SU-DHL-6 (cell line): ENCODE results near the gene CIB4.

Experiments used
- H2AFZ ChIP-seq: fragments of 200-600 bp; sonication (generic); 2 replicates; pipeline ENCODE4 v1.6.1; 2014; ENCODE audit warnings: low read depth, mild to moderate bottlenecking, moderate library complexity, mixed read lengths, antibody characterized with exemption, low read length; ENCODE audit not compliant: severe bottlenecking
- H3F3A ChIP-seq: fragments of 200-600 bp; shearing (Covaris generic); 2 replicates; pipeline ENCODE4 v1.6.0; 2016; ENCODE audit warnings: antibody characterized with exemption, mild to moderate bottlenecking; ENCODE audit not compliant: insufficient read depth
- H3K27ac ChIP-seq: fragments of 200-600 bp; sonication (generic); 2 replicates; pipeline ENCODE4 v1.5.1; 2016; ENCODE audit warnings: low read depth, mild to moderate bottlenecking, low read length, moderate library complexity, mixed read lengths
- H3K27me3 ChIP-seq: fragments of 200-600 bp; sonication (generic), shearing (Covaris generic); 2 replicates; pipeline ENCODE4 v1.6.0; 2014; ENCODE audit warnings: mild to moderate bottlenecking, low read length
- H3K36me3 ChIP-seq: fragments of 200-600 bp; sonication (generic); 2 replicates; pipeline ENCODE4 v1.6.1; 2014; ENCODE audit warnings: mild to moderate bottlenecking, low read length, mixed read lengths
- H3K4me2 ChIP-seq: fragments of 300-600, 200-600 bp; shearing (Covaris generic), sonication (generic); 2 replicates; pipeline ENCODE4 v1.6.0; 2014; ENCODE audit warnings: low read length, low read depth, mild to moderate bottlenecking; ENCODE audit not compliant: poor library complexity, severe bottlenecking
- H3K4me3 ChIP-seq: fragments of 200-600 bp; sonication (generic); 2 replicates; pipeline ENCODE4 v1.5.1; 2014; ENCODE audit warnings: antibody characterized with exemption, low read length, mild to moderate bottlenecking, mixed read lengths; ENCODE audit not compliant: insufficient read depth, poor library complexity, severe bottlenecking
- H3K79me2 ChIP-seq: fragments of 200-600 bp; sonication (generic); 2 replicates; pipeline ENCODE4 v1.6.1; 2014; ENCODE audit warnings: mild to moderate bottlenecking, low read length, moderate library complexity; ENCODE audit not compliant: insufficient read depth
- H3K9ac ChIP-seq: fragments of 200-600 bp; sonication (generic); 2 replicates; pipeline ENCODE4 v1.7.0; 2014; ENCODE audit warnings: mild to moderate bottlenecking, low read length
- H3K9me2 ChIP-seq: fragments of 200-600 bp; sonication (generic); replicated peaks from 2 replicates; pipeline ENCODE4 v1.6.1; 2014; ENCODE audit warnings: low read length; ENCODE audit not compliant: insufficient read depth
- H3K9me3 ChIP-seq: fragments of 200-600 bp; sonication (generic); 2 replicates; pipeline ENCODE4 v1.6.1; 2014; ENCODE audit warnings: low read length, mixed read lengths; ENCODE audit not compliant: insufficient read depth
- H4K20me1 ChIP-seq: fragments of 200-600 bp; sonication (generic); 2 replicates; pipeline ENCODE4 v1.6.1; 2014; ENCODE audit warnings: low read depth, mild to moderate bottlenecking, antibody characterized with exemption, low read length, moderate library complexity, mixed read lengths
- CTCF ChIP-seq: fragments of 200-600 bp; sonication (generic); IDR thresholded peaks from one replicate; pipeline ENCODE4 v1.5.1; 2017; ENCODE audit warnings: antibody characterized with exemption, mild to moderate bottlenecking, low read length, moderate library complexity; ENCODE audit not compliant: insufficient read depth, poor library complexity, severe bottlenecking
- EZH2phosphoT487 ChIP-seq: fragments of 200-600 bp; sonication (generic), shearing (Covaris generic); conservative IDR thresholded peaks from 2 replicates; pipeline ENCODE4 v1.6.1; 2018; ENCODE audit warnings: mild to moderate bottlenecking, antibody characterized with exemption, low read length, moderate library complexity, mixed read lengths

CIB4 gene

GRCh38 chr2:26566081-26566375 lies 75.1 kb downstream of the CIB4 start:
- H3K27ac ChIP-seq: no peak overlapping the region
- no peaks in the 10 kb centered on the region for H3K9me3 ChIP-seq
- no peak for TF ChIP-seq CTCF
- no peaks in the 10 kb centered on the region for H3K36me3 ChIP-seq
- H2AFZ ChIP-seq: no peak overlapping the region
- H3K4me2 ChIP-seq: no peak overlapping the region
- no peaks in the 10 kb centered on the region for H3K9me2 ChIP-seq
- no peaks in the 10 kb centered on the region for H3F3A ChIP-seq
- no peaks in the 10 kb centered on the region for H3K79me2 ChIP-seq
- no peak overlapping the region for H3K4me3 ChIP-seq
- no peaks in the 10 kb centered on the region for H3K27me3 ChIP-seq
- no peaks in the 10 kb centered on the region for H4K20me1 ChIP-seq
- no peak overlapping the region for H3K9ac ChIP-seq

- H3K9me3 ChIP-seq: no peaks in the 10 kb centered on the region
- H3K36me3 ChIP-seq: no peaks in the 10 kb centered on the region
- no peaks in the 10 kb centered on the region for H3K79me2 ChIP-seq
- H3K9me2 ChIP-seq: no peaks in the 10 kb centered on the region
- no peak overlapping the region for H2AFZ ChIP-seq
- H3K4me2 ChIP-seq: no peak overlapping the region
- TF ChIP-seq EZH2phosphoT487 (no peak), CTCF (no peak)
- H3K9ac ChIP-seq: no peak overlapping the region
- no peaks in the 10 kb centered on the region for H3F3A ChIP-seq
- H3K4me3 ChIP-seq: no peak overlapping the region
- H3K27me3 ChIP-seq: no peaks in the 10 kb centered on the region
- no peak overlapping the region for H3K27ac ChIP-seq
- H4K20me1 ChIP-seq: no peaks in the 10 kb centered on the region
Measured at GRCh38 chr2:26564121-26564644, 77.0 kb downstream of the CIB4 start.

GRCh38 chr2:26563686-26564085 lies 77.5 kb downstream of the CIB4 start:
- no peaks in the 10 kb centered on the region for H3K79me2 ChIP-seq
- H4K20me1 ChIP-seq: no peaks in the 10 kb centered on the region
- no peak for TF ChIP-seq EZH2phosphoT487
- TF ChIP-seq CTCF: no peak
- no peak overlapping the region for H3K4me3 ChIP-seq
- no peak overlapping the region for H3K9ac ChIP-seq
- H3K4me2 ChIP-seq: no peak overlapping the region
- H2AFZ ChIP-seq: no peak overlapping the region
- H3K36me3 ChIP-seq: no peaks in the 10 kb centered on the region
- H3K9me2 ChIP-seq: no peaks in the 10 kb centered on the region
- H3K9me3 ChIP-seq: no peaks in the 10 kb centered on the region
- H3F3A ChIP-seq: no peaks in the 10 kb centered on the region
- no peaks in the 10 kb centered on the region for H3K27me3 ChIP-seq
- no peak overlapping the region for H3K27ac ChIP-seq
